ENCODE results near the gene TBK1.

The TBK1 gene

DNA sequence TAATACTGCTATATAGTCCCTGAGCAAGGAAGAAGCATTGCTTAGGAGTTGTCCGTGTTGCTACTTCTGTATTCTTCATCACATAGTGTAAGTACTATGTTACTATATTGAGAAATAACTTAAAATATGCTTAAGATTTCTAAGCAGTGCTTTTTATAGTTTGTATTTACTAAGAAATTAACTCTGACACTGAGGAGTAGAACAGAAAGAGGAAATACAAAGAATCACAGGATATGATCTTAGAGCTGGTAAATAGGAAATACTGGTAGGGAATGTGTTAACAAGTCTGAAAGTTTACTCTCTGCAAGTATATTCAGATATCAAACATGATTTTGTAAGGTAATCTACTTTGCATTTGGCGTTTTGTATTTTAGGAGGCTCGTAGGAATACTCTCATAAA, 32.2 kb upstream of the TBK1 start:
- H3K9me3 ChIP-seq (ENCODE audit: control insufficient read depth in 1 of 2, low read length in 2 of 2): no peaks in the 10 kb centered on the region
- H3K27me3 ChIP-seq (ENCODE audit: control insufficient read depth in 1 of 2, insufficient read depth in 2 of 2, low read length in 2 of 2): no peaks in the 10 kb centered on the region
- no peak overlapping the region for H3K9ac ChIP-seq (ENCODE audit: low read depth in 1 of 2, low read length in 2 of 2)
- H3K4me3 ChIP-seq (ENCODE audit: low read depth in 1 of 2, low read length in 2 of 2): no peak overlapping the region
- H3K4me1 ChIP-seq (ENCODE audit: control insufficient read depth in 1 of 2, insufficient read depth in 2 of 2, low read length in 2 of 2): no peaks in the 10 kb centered on the region
- peaks cover 15 to 85% of the 10 kb centered on the region in 2 donors for H3K36me3 ChIP-seq (ENCODE audit: control insufficient read depth in 1 of 2, insufficient read depth in 2 of 2, low read length in 2 of 2)
- no peak overlapping the region for H3K27ac ChIP-seq (ENCODE audit: low read depth, low read length)

GRCh38 chr12:64427988-64428387, 23.9 kb upstream of the TBK1 start:
- no peaks in the 10 kb centered on the region for H3K4me1 ChIP-seq (ENCODE audit: control insufficient read depth in 1 of 2, insufficient read depth in 2 of 2, low read length in 2 of 2)
- peaks cover 34 to 92% of the 10 kb centered on the region in 2 donors for H3K36me3 ChIP-seq (ENCODE audit: control insufficient read depth in 1 of 2, insufficient read depth in 2 of 2, low read length in 2 of 2)
- H3K4me3 ChIP-seq (ENCODE audit: low read depth in 1 of 2, low read length in 2 of 2): no peak overlapping the region
- H3K27ac ChIP-seq (ENCODE audit: low read depth, low read length): no peak overlapping the region
- H3K9ac ChIP-seq (ENCODE audit: low read depth in 1 of 2, low read length in 2 of 2): no peak overlapping the region
- H3K27me3 ChIP-seq (ENCODE audit: control insufficient read depth in 1 of 2, insufficient read depth in 2 of 2, low read length in 2 of 2): no peaks in the 10 kb centered on the region
- H3K9me3 ChIP-seq (ENCODE audit: control insufficient read depth in 1 of 2, low read length in 2 of 2): no peaks in the 10 kb centered on the region

- H3K27ac ChIP-seq (ENCODE audit: low read depth, low read length): no peak overlapping the region
- no peaks in the 10 kb centered on the region for H3K4me1 ChIP-seq (ENCODE audit: control insufficient read depth in 1 of 2, insufficient read depth in 2 of 2, low read length in 2 of 2)
- H3K36me3 ChIP-seq (ENCODE audit: control insufficient read depth in 1 of 2, insufficient read depth in 2 of 2, low read length in 2 of 2): peaks cover 39 to 90% of the 10 kb centered on the region in 2 donors
- H3K9me3 ChIP-seq (ENCODE audit: control insufficient read depth in 1 of 2, low read length in 2 of 2): no peaks in the 10 kb centered on the region
- no peaks in the 10 kb centered on the region for H3K27me3 ChIP-seq (ENCODE audit: control insufficient read depth in 1 of 2, insufficient read depth in 2 of 2, low read length in 2 of 2)
- no peak overlapping the region for H3K4me3 ChIP-seq (ENCODE audit: low read depth in 1 of 2, low read length in 2 of 2)
- no peak overlapping the region for H3K9ac ChIP-seq (ENCODE audit: low read depth in 1 of 2, low read length in 2 of 2)
These were observed 23.0 kb upstream of the TBK1 start for GRCh38 chr12:64428956-64429355.

DNA sequence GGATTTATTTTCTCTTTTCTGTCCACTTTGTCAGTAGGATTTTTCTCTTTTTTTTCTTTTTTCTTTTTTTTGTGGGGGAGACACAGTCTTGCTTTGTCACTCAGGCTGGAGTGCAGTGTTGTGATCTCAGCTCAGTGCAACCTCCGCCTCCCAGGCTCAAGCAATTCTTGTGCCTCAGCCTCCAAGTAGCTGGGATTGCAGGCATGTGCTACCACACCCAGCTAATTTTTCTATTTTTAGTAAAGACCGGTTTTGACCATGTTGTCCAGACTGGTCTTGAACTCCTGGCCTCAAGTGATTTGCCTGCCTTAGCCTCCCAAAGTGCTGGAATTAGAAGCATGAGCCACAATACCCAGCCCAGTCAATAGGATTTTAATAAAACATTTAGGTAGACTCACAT, 21.0 kb upstream of the TBK1 start:
- Histone ChIP-seq H3K4me1 (ENCODE audit: control insufficient read depth in 1 of 2, insufficient read depth in 2 of 2, low read length in 2 of 2) (no peaks in the 10 kb centered on the region), H3K36me3 (ENCODE audit: control insufficient read depth in 1 of 2, insufficient read depth in 2 of 2, low read length in 2 of 2) (peaks cover 27 to 77% of the 10 kb centered on the region in 2 donors), H3K4me3 (ENCODE audit: low read depth in 1 of 2, low read length in 2 of 2) (no peak overlapping the region), H3K9me3 (ENCODE audit: control insufficient read depth in 1 of 2, low read length in 2 of 2) (no peaks in the 10 kb centered on the region), H3K27ac (ENCODE audit: low read depth, low read length) (no peak overlapping the region), H3K9ac (ENCODE audit: low read depth in 1 of 2, low read length in 2 of 2) (no peak overlapping the region), H3K27me3 (ENCODE audit: control insufficient read depth in 1 of 2, insufficient read depth in 2 of 2, low read length in 2 of 2) (no peaks in the 10 kb centered on the region)

DNA sequence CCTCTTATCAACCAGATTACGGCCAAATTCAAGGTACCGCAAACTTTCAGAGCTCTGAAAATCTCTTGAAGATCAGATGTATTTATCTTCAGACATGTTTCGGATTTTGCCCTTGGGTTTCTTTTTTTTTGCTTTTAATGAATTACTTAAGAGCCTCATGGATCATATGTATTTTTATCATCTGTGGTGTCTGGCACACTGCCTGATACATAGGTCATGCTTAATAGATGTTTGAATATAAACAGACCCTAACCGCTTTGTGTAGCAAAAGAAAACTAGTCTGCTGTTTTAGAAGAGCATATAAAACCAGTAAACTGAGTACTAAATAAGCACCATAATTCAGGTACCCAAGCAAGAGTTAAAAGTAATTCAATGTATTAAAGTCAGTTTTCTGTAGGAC, 20.1 kb upstream of the TBK1 start:
- Histone ChIP-seq H3K9ac (ENCODE audit: low read depth in 1 of 2, low read length in 2 of 2) (no peak overlapping the region), H3K9me3 (ENCODE audit: control insufficient read depth in 1 of 2, low read length in 2 of 2) (no peaks in the 10 kb centered on the region), H3K27me3 (ENCODE audit: control insufficient read depth in 1 of 2, insufficient read depth in 2 of 2, low read length in 2 of 2) (no peaks in the 10 kb centered on the region), H3K4me1 (ENCODE audit: control insufficient read depth in 1 of 2, insufficient read depth in 2 of 2, low read length in 2 of 2) (no peaks in the 10 kb centered on the region), H3K36me3 (ENCODE audit: control insufficient read depth in 1 of 2, insufficient read depth in 2 of 2, low read length in 2 of 2) (peaks cover 30 to 78% of the 10 kb centered on the region in 2 donors), H3K27ac (ENCODE audit: low read depth, low read length) (no peak overlapping the region), H3K4me3 (ENCODE audit: low read depth in 1 of 2, low read length in 2 of 2) (no peak overlapping the region)

DNA sequence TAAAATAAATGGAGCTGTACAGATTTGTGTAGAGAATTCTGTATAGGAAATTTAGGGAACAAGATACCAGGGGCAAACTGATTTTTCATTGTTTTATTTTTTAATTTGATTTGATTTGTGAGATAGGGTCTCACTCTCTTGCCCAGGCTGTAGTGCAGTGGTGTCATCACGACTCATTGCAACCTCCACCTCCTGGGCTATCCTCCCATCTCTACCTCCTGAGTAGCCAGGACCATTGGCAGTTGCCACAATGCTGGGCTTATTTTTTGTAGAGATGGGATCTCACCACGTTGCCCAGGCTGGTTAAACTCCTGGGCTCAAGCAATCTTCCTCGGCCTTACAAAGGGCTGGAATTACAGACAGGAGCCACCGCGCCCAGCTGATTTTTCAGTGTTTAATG, 18.0 kb upstream of the TBK1 start:
- Histone ChIP-seq H3K27me3 (ENCODE audit: control insufficient read depth in 1 of 2, insufficient read depth in 2 of 2, low read length in 2 of 2) (no peaks in the 10 kb centered on the region), H3K9ac (ENCODE audit: low read depth in 1 of 2, low read length in 2 of 2) (no peak overlapping the region), H3K4me3 (ENCODE audit: low read depth in 1 of 2, low read length in 2 of 2) (no peak overlapping the region), H3K9me3 (ENCODE audit: control insufficient read depth in 1 of 2, low read length in 2 of 2) (no peaks in the 10 kb centered on the region), H3K27ac (ENCODE audit: low read depth, low read length) (no peak overlapping the region), H3K4me1 (ENCODE audit: control insufficient read depth in 1 of 2, insufficient read depth in 2 of 2, low read length in 2 of 2) (no peaks in the 10 kb centered on the region), H3K36me3 (ENCODE audit: control insufficient read depth in 1 of 2, insufficient read depth in 2 of 2, low read length in 2 of 2) (peaks cover 38 to 78% of the 10 kb centered on the region in 2 donors)

- no peaks in the 10 kb centered on the region for H3K9me3 ChIP-seq (ENCODE audit: control insufficient read depth in 1 of 2, low read length in 2 of 2)
- no peaks in the 10 kb centered on the region for H3K27me3 ChIP-seq (ENCODE audit: control insufficient read depth in 1 of 2, insufficient read depth in 2 of 2, low read length in 2 of 2)
- no peaks in the 10 kb centered on the region for H3K4me1 ChIP-seq (ENCODE audit: control insufficient read depth in 1 of 2, insufficient read depth in 2 of 2, low read length in 2 of 2)
- H3K27ac ChIP-seq (ENCODE audit: low read depth, low read length): no peak overlapping the region
- no peak overlapping the region for H3K9ac ChIP-seq (ENCODE audit: low read depth in 1 of 2, low read length in 2 of 2)
- H3K36me3 ChIP-seq (ENCODE audit: control insufficient read depth in 1 of 2, insufficient read depth in 2 of 2, low read length in 2 of 2): peaks cover 24 to 66% of the 10 kb centered on the region in 2 donors
- no peak overlapping the region for H3K4me3 ChIP-seq (ENCODE audit: low read depth in 1 of 2, low read length in 2 of 2)
These were observed 11.8 kb upstream of the TBK1 start for GRCh38 chr12:64440100-64440499.

DNA sequence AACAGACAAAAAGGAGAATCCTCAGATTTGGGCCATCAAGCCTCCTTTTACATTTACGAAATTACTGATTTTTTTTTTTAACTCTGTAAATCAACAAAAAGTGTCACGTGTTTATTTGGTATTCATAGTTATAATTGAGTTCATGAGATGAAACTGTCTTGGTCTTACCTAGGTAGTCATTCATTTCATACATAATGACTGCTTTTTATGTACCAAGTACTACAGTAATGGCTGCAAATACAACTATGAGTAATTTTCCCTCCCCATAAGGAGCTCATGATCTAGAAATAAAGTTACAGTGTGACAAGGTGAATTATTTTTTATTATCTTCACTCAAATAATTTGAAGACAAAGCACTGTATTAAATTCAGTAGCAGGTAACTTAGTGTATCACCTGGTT, 6.4 kb upstream of the TBK1 start:
- no peak overlapping the region for H3K9ac ChIP-seq (ENCODE audit: low read depth in 1 of 2, low read length in 2 of 2)
- H3K27ac ChIP-seq (ENCODE audit: low read depth, low read length): no peak overlapping the region
- peaks cover 12 to 35% of the 10 kb centered on the region in 2 donors for H3K36me3 ChIP-seq (ENCODE audit: control insufficient read depth in 1 of 2, insufficient read depth in 2 of 2, low read length in 2 of 2)
- H3K9me3 ChIP-seq (ENCODE audit: control insufficient read depth in 1 of 2, low read length in 2 of 2): no peaks in the 10 kb centered on the region
- H3K27me3 ChIP-seq (ENCODE audit: control insufficient read depth in 1 of 2, insufficient read depth in 2 of 2, low read length in 2 of 2): no peaks in the 10 kb centered on the region
- no peak overlapping the region for H3K4me3 ChIP-seq (ENCODE audit: low read depth in 1 of 2, low read length in 2 of 2)
- no peaks in the 10 kb centered on the region for H3K4me1 ChIP-seq (ENCODE audit: control insufficient read depth in 1 of 2, insufficient read depth in 2 of 2, low read length in 2 of 2)

DNA sequence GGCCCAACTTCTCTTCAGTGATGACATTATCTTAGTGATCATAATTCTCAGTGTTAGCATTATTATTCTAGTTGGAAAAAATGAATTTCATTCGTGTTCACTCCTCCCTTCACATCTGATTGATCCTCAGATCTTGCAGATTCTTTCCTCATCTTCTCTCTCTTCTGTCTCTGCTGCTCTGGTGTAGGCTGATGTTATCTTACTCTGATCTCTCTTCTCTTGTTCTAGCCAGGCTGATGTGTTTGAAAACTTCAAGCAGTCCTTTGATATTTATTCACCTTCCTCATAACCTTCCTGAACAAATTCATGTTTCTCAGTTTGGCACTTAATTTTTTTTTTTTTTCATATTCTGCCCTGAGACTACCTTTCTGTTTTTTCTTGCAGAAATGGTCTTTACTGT, 5.6 kb upstream of the TBK1 start:
- no peak overlapping the region for H3K4me3 ChIP-seq (ENCODE audit: low read depth in 1 of 2, low read length in 2 of 2)
- peaks cover 4 to 7% of the 10 kb centered on the region in 2 donors for H3K4me1 ChIP-seq (ENCODE audit: control insufficient read depth in 1 of 2, insufficient read depth in 2 of 2, low read length in 2 of 2)
- H3K36me3 ChIP-seq (ENCODE audit: control insufficient read depth in 1 of 2, insufficient read depth in 2 of 2, low read length in 2 of 2): peaks cover 12 to 29% of the 10 kb centered on the region in 2 donors
- no peak overlapping the region for H3K9ac ChIP-seq (ENCODE audit: low read depth in 1 of 2, low read length in 2 of 2)
- no peak overlapping the region for H3K27ac ChIP-seq (ENCODE audit: low read depth, low read length)
- no peaks in the 10 kb centered on the region for H3K9me3 ChIP-seq (ENCODE audit: control insufficient read depth in 1 of 2, low read length in 2 of 2)
- H3K27me3 ChIP-seq (ENCODE audit: control insufficient read depth in 1 of 2, insufficient read depth in 2 of 2, low read length in 2 of 2): no peaks in the 10 kb centered on the region

GRCh38 chr12:64450057-64450640, 1.8 kb upstream of the TBK1 start:
- peaks cover 11 to 15% of the 10 kb centered on the region in 2 donors for H3K4me1 ChIP-seq (ENCODE audit: control insufficient read depth in 1 of 2, insufficient read depth in 2 of 2, low read length in 2 of 2)
- no peaks in the 10 kb centered on the region for H3K27me3 ChIP-seq (ENCODE audit: control insufficient read depth in 1 of 2, insufficient read depth in 2 of 2, low read length in 2 of 2)
- H3K9me3 ChIP-seq (ENCODE audit: control insufficient read depth in 1 of 2, low read length in 2 of 2): no peaks in the 10 kb centered on the region
- H3K36me3 ChIP-seq (ENCODE audit: control insufficient read depth in 1 of 2, insufficient read depth in 2 of 2, low read length in 2 of 2): peaks cover 7 to 10% of the 10 kb centered on the region in 2 donors
- no peak overlapping the region for H3K4me3 ChIP-seq (ENCODE audit: low read depth in 1 of 2, low read length in 2 of 2)
- no peak overlapping the region for H3K9ac ChIP-seq (ENCODE audit: low read depth in 1 of 2, low read length in 2 of 2)
- H3K27ac ChIP-seq (ENCODE audit: low read depth, low read length): no peak overlapping the region

Measured in duodenal mucosa (tissue), 2 donors.